GM12874 (cell line): ENCODE data around the gene HPSE2.

Experiments
- TF ChIP-seq, protein P1 (sequence below): IDR thresholded peaks from 2 replicates; pipeline ENCODE4 v1.5.1; 2011; ENCODE audit warnings: low read depth, mild to moderate bottlenecking, control low read depth, low read length, moderate library complexity; ENCODE audit not compliant: insufficient read depth

Gene HPSE2

DNA sequence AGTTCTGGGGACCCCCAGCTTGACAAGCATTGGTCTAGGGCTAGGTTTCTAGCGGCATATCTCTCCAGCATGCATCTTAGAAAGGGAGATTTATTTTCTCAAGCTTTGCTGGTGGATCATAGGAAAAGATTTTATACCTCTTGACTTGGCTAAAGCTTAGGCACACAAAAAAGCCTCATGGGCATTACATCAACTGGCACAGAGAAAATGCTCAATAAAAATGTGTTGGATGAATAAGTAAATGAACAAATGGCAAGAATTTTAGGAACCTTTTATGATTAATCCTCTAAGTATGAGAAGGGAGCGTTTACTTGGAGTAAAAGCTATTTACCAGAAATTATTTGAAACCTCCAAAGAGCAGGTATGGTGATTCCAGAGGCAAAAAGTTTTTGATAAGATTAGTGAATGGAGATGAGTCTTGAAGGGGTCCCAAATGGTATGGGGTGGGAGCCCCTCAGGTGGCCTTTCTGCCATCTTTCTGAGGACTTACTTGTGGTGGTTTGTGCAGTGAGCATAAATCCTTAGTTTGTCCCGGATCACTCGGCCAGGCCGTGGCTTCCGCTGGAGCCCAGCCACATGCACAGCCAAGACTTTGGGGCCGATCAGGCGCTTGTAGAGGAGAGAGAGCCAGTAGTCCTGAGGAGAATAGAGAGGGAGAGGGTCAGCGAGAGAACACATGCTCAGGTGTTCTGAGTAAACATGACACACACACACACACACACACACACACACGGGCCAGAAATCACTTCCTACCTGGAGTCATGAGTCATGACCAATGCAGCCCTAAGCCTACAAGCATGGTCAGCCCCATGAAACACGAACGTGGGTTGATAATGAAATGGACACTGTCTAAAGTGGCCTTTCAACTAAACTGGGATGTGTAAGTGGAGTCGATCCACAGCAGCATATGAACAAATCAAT, 745.8 kb downstream of the HPSE2 start:
- TF ChIP-seq, protein P1, sequence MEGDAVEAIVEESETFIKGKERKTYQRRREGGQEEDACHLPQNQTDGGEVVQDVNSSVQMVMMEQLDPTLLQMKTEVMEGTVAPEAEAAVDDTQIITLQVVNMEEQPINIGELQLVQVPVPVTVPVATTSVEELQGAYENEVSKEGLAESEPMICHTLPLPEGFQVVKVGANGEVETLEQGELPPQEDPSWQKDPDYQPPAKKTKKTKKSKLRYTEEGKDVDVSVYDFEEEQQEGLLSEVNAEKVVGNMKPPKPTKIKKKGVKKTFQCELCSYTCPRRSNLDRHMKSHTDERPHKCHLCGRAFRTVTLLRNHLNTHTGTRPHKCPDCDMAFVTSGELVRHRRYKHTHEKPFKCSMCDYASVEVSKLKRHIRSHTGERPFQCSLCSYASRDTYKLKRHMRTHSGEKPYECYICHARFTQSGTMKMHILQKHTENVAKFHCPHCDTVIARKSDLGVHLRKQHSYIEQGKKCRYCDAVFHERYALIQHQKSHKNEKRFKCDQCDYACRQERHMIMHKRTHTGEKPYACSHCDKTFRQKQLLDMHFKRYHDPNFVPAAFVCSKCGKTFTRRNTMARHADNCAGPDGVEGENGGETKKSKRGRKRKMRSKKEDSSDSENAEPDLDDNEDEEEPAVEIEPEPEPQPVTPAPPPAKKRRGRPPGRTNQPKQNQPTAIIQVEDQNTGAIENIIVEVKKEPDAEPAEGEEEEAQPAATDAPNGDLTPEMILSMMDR, result no peak

DNA sequence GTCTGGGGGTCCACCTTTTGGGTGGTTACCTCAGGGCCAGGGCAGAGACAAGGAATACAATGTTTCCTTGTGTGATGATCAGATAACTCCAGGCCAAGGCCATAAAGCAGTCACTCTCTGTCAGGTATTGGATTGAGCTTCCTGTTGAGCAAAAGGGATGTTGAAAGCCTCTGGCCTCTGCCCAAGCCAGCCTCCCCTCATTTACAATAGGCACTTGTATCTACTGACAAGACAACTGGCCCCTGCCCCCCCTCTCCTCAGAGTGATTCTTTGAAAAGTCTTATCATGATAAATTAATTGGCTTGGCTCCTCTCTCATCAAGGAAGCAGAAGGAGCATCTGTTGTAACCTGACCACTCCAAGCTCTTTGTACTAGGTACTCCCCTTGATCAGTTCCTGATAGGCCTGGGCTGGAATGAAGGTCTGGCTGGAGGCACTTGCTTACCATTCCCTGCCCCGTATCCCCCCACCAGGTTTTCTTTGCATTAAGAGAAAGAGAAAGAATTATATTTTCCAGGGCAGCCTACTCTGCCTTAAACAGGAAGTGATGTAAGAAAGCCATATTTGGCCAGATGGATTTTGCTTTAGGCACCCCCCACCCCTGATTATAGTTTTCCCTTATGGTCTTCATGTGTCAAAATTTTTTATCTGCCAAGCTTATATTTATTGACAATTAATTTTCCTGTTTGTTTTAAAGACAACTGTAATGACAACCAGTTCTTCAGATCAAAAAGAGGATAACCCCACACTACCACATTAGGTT, 746.8 kb downstream of the HPSE2 start:
- TF ChIP-seq, protein P1, result no peak

DNA sequence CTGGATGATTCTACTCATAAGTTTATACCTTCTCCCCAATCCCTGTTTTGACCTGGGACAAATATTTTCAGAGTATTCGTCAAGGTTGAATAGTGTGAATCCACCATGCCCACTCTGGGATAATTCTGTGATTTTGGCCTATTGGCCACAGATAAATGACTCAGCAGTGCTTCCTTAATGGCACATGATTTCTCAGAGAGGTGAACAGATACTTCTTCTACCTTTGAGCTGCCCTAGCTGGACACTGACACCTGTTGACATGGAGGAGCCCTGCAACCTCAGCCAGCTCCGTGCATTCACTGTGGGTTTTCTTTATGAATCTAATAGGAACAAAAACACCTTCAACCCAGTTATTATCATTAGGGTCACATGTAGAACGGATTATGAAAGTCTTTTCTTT, 748.0 kb downstream of the HPSE2 start:
- TF ChIP-seq, protein P1, result no peak

DNA sequence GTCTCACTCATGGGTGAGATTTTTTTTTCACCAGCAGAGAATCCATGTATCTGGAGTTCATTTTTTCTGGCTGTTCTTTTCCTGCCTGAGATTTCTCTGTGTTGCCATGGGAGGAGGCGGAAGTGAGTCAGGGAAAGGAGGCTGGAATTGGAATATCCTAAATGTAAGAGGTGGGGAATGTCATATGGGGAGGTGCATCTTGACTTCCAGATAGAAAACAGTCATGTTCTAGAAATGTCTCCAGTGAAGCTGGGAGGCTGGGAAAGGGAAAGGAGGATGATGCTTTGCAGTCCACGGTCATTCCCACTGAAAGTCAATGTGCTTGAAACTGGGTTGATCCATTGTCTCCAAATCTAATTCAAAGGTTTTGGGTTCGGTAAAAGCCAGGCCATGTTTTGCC, 749.2 kb downstream of the HPSE2 start:
- TF ChIP-seq, protein P1, result no peak

DNA sequence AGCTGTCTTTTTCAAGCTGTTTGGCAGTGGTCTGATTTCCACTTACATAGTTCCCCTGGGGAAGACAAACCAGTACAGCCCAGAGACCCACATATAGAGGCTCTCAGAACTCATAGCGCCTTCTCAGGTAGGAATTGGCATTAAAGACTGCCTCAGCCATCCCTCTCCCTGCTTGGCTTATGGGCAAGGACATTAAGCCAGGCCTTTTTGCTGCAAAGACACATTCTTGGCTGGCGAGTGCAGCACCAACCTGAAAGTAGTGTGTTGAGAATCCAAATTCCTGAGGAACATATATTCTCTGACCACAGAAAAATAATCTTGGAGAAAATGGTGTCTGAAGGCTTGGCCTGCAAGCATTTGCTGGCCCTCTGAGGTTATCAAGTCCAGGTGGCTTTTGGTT, 749.7 kb downstream of the HPSE2 start:
- TF ChIP-seq, protein P1, result no peak

DNA sequence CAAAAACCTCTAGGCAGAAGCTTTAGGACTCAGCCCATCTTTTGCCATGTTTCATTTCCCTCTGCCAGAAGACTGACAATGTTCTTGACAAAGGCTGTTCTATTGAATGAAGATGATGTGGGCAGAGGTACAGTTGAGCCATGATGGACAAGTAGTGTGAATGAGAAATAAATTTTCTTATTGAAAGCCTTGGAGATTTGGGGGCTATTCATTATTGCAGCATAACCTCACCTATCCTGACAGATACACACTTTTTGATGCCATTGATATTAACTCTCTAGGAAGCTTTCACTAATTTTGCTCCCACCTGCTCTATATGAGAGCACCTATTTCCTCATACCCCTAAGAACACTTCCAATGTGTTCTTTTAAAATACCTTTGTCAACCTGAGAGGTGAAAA, 752.0 kb downstream of the HPSE2 start:
- TF ChIP-seq, protein P1, result no peak

DNA sequence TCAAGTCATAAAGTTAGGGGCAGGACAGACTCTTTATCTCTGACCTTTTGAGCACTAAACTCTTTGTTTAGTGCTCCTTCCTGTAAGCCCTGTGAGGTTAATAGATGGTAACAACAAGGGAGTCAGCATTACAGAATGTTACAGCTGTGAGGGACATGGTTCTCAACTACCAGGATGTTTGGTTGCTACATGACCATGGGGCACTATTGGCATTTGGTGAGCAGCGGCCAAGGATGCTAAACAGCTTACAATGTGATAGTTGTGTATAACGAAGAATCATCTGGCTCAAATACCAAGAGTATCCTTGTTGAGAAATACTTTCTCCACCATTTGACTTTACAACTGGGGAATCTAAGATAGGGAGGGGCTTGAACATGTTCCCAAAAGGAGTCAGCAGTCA, 753.6 kb downstream of the HPSE2 start:
- TF ChIP-seq, protein P1, result no peak
